Lower leg skin (tissue), 3 donors: ENCODE measurements around the gene CKS1B.

Experiments used
- POLR2A ChIP-seq, 2 donors: fragments of 450-650 bp; IDR thresholded peaks; one replicate each; pipeline ENCODE4 v1.6.1; 2016 to 2017; ENCODE audit warnings: antibody characterized with exemption in 2 of 2, mild to moderate bottlenecking in 1 of 2, moderate library complexity in 1 of 2
- TF ChIP-seq, protein P1 (sequence below), 3 donors: fragments of 450-650 bp; IDR thresholded peaks; one replicate each; pipeline ENCODE4 v1.5.1; 2016; ENCODE audit warnings: antibody characterized with exemption in 3 of 3, mild to moderate bottlenecking in 3 of 3, moderate library complexity in 2 of 3

DNA sequence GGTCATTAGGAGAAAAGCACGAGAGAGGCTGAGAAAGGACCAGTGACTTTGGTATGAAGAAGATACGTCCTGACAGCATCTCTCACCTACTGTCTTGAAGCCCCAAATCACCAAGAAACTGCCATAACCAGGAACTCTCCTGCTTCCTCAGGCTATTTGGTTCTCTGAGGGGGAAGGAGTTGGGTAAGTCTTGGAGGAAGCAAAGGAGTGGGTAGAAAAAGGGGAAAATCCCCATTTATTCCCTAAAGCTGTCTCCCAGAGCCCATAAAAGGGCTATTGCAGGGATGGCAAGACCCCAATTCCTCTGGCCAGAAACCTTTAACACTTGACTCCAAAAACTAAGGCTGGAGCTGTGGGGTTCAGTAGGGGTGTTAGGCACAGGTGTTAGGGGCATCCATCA lies 16.4 kb upstream of the CKS1B start:
- TF ChIP-seq, protein P1, sequence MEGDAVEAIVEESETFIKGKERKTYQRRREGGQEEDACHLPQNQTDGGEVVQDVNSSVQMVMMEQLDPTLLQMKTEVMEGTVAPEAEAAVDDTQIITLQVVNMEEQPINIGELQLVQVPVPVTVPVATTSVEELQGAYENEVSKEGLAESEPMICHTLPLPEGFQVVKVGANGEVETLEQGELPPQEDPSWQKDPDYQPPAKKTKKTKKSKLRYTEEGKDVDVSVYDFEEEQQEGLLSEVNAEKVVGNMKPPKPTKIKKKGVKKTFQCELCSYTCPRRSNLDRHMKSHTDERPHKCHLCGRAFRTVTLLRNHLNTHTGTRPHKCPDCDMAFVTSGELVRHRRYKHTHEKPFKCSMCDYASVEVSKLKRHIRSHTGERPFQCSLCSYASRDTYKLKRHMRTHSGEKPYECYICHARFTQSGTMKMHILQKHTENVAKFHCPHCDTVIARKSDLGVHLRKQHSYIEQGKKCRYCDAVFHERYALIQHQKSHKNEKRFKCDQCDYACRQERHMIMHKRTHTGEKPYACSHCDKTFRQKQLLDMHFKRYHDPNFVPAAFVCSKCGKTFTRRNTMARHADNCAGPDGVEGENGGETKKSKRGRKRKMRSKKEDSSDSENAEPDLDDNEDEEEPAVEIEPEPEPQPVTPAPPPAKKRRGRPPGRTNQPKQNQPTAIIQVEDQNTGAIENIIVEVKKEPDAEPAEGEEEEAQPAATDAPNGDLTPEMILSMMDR (IDR thresholded peaks at IDR 0.05): no peak
- TF ChIP-seq POLR2A (IDR thresholded peaks at IDR 0.05): no peak
